HG02588 (cell line): Measurements from ENCODE around the gene MGST2.

ENCODE experiments used
- ATAC-seq: cut with Tn5 transposase; IDR thresholded peaks from one replicate; pipeline ENCODE4 v1.9.1; 2021; ENCODE audit warnings: mild to moderate bottlenecking, moderate library complexity; ENCODE audit not compliant: unreplicated experiment

The MGST2 gene

GRCh38 chr4:139700568-139700967 lies 34.9 kb downstream of the MGST2 start:
- no peak for ATAC-seq

- no peak for ATAC-seq
These were observed 39.4 kb downstream of the MGST2 start for GRCh38 chr4:139704915-139705485.

- no peak for ATAC-seq
These were observed 44.0 kb downstream of the MGST2 start for GRCh38 chr4:139709660-139710059.

- no peak for ATAC-seq
These were observed 44.5 kb downstream of the MGST2 start for GRCh38 chr4:139710073-139710472.

- ATAC-seq: no peak
These were observed 45.8 kb downstream of the MGST2 start for GRCh38 chr4:139711461-139711860.

GRCh38 chr4:139712882-139713281 lies 47.3 kb downstream of the MGST2 start:
- ATAC-seq: no peak

- no peak for ATAC-seq
These were observed 50.2 kb downstream of the MGST2 start for GRCh38 chr4:139715746-139716391.

GRCh38 chr4:139718358-139718757 lies 52.7 kb downstream of the MGST2 start:
- no peak for ATAC-seq

GRCh38 chr4:139718833-139719232 lies 53.2 kb downstream of the MGST2 start:
- ATAC-seq: no peak

GRCh38 chr4:139719381-139720101 lies 53.9 kb downstream of the MGST2 start:
- no peak for ATAC-seq

GRCh38 chr4:139720806-139721205 lies 55.2 kb downstream of the MGST2 start:
- ATAC-seq: no peak

GRCh38 chr4:139721789-139722188 lies 56.2 kb downstream of the MGST2 start:
- ATAC-seq: no peak

- ATAC-seq: no peak
These were observed 59.6 kb downstream of the MGST2 start for GRCh38 chr4:139725236-139725635.

- ATAC-seq: no peak
These were observed 61.0 kb downstream of the MGST2 start for GRCh38 chr4:139726615-139727014.

GRCh38 chr4:139728146-139728545 lies 62.5 kb downstream of the MGST2 start:
- no peak for ATAC-seq

- ATAC-seq: no peak
These were observed 63.2 kb downstream of the MGST2 start for GRCh38 chr4:139728840-139729239.

GRCh38 chr4:139732991-139733570 lies 67.5 kb downstream of the MGST2 start:
- ATAC-seq: no peak

GRCh38 chr4:139734201-139734874 lies 68.7 kb downstream of the MGST2 start:
- ATAC-seq: no peak

GRCh38 chr4:139734875-139735380 lies 69.3 kb downstream of the MGST2 start:
- peak; percentile 65 for ATAC-seq

- no peak for ATAC-seq
These were observed 70.0 kb downstream of the MGST2 start for GRCh38 chr4:139735381-139736273.
